WTC11 (cell line): Measurements from ENCODE around the gene DHX30. TPM values are rescaled to one million over a fixed set of nuclear protein-coding genes. Genes with fewer than 3 reads are reported as not detected.

ENCODE experiments used
- ATAC-seq: fragments of 200-7000 bp; cut with Tn5 transposase; 2 replicates; pipeline ENCODE4 v1.10.0; 2021; ENCODE audit warnings: mild to moderate bottlenecking, moderate library complexity
- CTCF ChIA-PET: fragments of 300-600 bp; sonication (Branson Sonifier 250); formaldehyde crosslinking; loops from one replicate; lab custom pipeline; 2021; ENCODE audit warnings: antibody characterized with exemption; lab: Charles Lee
- POLR2A ChIA-PET: fragments of 350-600 bp; sonication (Branson Sonifier 250); formaldehyde crosslinking; loops from one replicate; lab custom pipeline; 2021; ENCODE audit warnings: antibody characterized with exemption; lab: Charles Lee
- DNase-seq: peaks from one replicate; pipeline ENCODE4 v3.0.0; 2021; ENCODE audit warnings: low spot score
- H3K27ac Mint-ChIP-seq: 2 replicates; pipeline ENCODE4 v1.8.0; 2021; ENCODE audit warnings: mixed read lengths
- H3K27me3 Mint-ChIP-seq: 2 replicates; pipeline ENCODE4 v1.8.0; 2021; ENCODE audit warnings: low read depth, mild to moderate bottlenecking, moderate library complexity, mixed read lengths
- H3K36me3 Mint-ChIP-seq: 2 replicates; pipeline ENCODE4 v1.8.0; 2021; ENCODE audit warnings: mixed read lengths
- H3K4me1 Mint-ChIP-seq: 2 replicates; pipeline ENCODE4 v1.8.0; 2022; ENCODE audit warnings: mixed read lengths
- H3K4me3 Mint-ChIP-seq: 2 replicates; pipeline ENCODE4 v1.8.0; 2021; ENCODE audit warnings: mild to moderate bottlenecking, moderate library complexity, mixed read lengths
- H3K9me3 Mint-ChIP-seq: 2 replicates; pipeline ENCODE4 v1.8.0; 2021; ENCODE audit warnings: mixed read lengths
- E2F1 ChIP-seq: sonication (generic); formaldehyde crosslinking; IDR thresholded peaks from 2 replicates; pipeline ENCODE4 v1.8.0; 2022; ENCODE audit warnings: mild to moderate bottlenecking, missing genetic modification reagents
- E2F5 ChIP-seq: sonication (generic); formaldehyde crosslinking; IDR thresholded peaks from 2 replicates; pipeline ENCODE4 v1.8.1; 2022; ENCODE audit warnings: mild to moderate bottlenecking, moderate library complexity, missing genetic modification reagents
- EMX1 ChIP-seq: fragments of 250-450 bp; sonication (Bioruptor Pico); IDR thresholded peaks from 2 replicates; pipeline ENCODE4 v1.8.0; 2021; ENCODE audit warnings: mild to moderate bottlenecking
- ERG ChIP-seq: fragments of 250-450 bp; sonication (Bioruptor Pico); IDR thresholded peaks from 2 replicates; pipeline ENCODE4 v1.8.0; 2021; ENCODE audit warnings: mild to moderate bottlenecking
- GRHL2 ChIP-seq: fragments of 250-450 bp; sonication (Bioruptor Pico); IDR thresholded peaks from 2 replicates; pipeline ENCODE4 v1.8.0; 2022; ENCODE audit warnings: mild to moderate bottlenecking, moderate library complexity; ENCODE audit not compliant: insufficient replicate concordance, severe bottlenecking
- JAZF1 ChIP-seq: fragments of 250-450 bp; sonication (Bioruptor Pico); IDR thresholded peaks from 2 replicates; pipeline ENCODE4 v1.9.0; 2021; ENCODE audit warnings: moderate library complexity, mild to moderate bottlenecking, inconsistent platforms
- KAT7 ChIP-seq: sonication (generic); formaldehyde crosslinking; IDR thresholded peaks from 2 replicates; pipeline ENCODE4 v1.8.1; 2023; ENCODE audit warnings: missing genetic modification reagents, mild to moderate bottlenecking, borderline replicate concordance
- NR1H2 ChIP-seq: sonication (generic); formaldehyde crosslinking; IDR thresholded peaks from 2 replicates; pipeline ENCODE4 v1.9.0; 2021; ENCODE audit warnings: mild to moderate bottlenecking, moderate library complexity, missing genetic modification reagents
- RORB ChIP-seq: fragments of 250-450 bp; sonication (Bioruptor Pico); IDR thresholded peaks from 2 replicates; pipeline ENCODE4 v1.9.0; 2021; ENCODE audit warnings: mild to moderate bottlenecking
- STAT6 ChIP-seq: sonication (generic); formaldehyde crosslinking; conservative IDR thresholded peaks from 2 replicates; pipeline ENCODE4 v1.8.1; 2023; ENCODE audit warnings: mild to moderate bottlenecking, low read depth, missing genetic modification reagents, moderate library complexity
- ZNF219 ChIP-seq: sonication (generic); formaldehyde crosslinking; IDR thresholded peaks from 2 replicates; pipeline ENCODE4 v1.8.0; 2023; ENCODE audit warnings: missing genetic modification reagents, mild to moderate bottlenecking, borderline replicate concordance
- ZNF263 ChIP-seq: sonication (generic); formaldehyde crosslinking; IDR thresholded peaks from 2 replicates; pipeline ENCODE4 v1.8.1; 2022; ENCODE audit warnings: low read depth, mild to moderate bottlenecking, moderate library complexity, missing genetic modification reagents
- ZNF416 ChIP-seq: fragments of 250-450 bp; sonication (Bioruptor Pico); IDR thresholded peaks from 2 replicates; pipeline ENCODE4 v1.9.0; 2021; ENCODE audit warnings: mild to moderate bottlenecking, inconsistent platforms
- total RNA-seq: library from RNA; stranded (reverse); gene quantifications from 3 replicates; pipeline ENCODE4 v1.2.3, GENCODE V29; 2021
- TF ChIP-seq, protein P1 (sequence below): sonication (generic); formaldehyde crosslinking; IDR thresholded peaks from 2 replicates; pipeline ENCODE4 v1.8.0; 2023; ENCODE audit warnings: missing genetic modification reagents, mild to moderate bottlenecking, borderline replicate concordance
- TF ChIP-seq, protein P2 (sequence below): sonication (generic); formaldehyde crosslinking; IDR thresholded peaks from 2 replicates; pipeline ENCODE4 v1.8.1; 2023; ENCODE audit warnings: mild to moderate bottlenecking, missing genetic modification reagents, moderate library complexity

Gene DHX30
- total RNA-seq, 1 experiment from 2014 or later: 98.1 TPM

DNA sequence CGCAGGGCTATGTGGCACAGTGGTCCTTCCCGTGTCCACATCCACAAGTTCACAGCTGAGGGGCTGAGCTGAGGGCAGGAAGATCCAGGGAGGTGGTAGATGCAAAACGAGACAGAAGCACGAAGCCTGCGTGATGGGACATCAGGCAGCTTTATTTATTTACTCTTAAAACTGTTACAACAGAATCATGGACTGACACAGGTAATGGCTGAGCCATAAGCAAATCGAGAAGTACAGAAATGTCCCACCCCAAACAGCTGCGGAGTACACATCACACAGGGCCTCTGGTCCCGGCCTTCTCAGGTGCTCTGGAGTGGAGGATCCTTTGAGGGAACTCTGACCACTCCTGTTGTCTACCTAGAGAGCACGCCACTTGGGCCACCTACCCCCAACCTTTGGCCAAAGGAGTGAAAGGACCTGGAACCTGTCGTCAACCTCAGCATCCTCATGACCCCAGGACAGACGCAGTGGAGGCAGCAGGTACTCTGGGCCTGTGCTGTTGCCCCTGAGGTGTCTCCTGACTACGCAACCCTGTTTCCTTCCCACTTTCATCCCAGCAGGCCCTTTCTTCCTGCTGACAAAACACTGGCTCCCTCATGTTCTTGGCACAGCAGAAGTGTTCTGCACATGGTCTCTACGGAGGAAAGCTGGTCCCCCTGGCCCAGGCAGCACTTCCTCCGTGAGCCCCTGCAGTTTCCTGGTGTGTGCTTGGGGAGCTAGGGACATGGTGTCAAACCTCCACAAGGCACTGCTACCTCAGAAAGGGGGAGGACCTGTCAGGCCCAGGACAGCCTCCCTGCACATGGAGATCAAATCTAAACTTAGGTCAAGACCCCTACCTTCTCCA is 47.8 kb downstream of the DHX30 start:
- H3K4me3 Mint-ChIP-seq: no peak overlapping the region
- H3K9me3 Mint-ChIP-seq: no peaks in the 10 kb centered on the region
- ChIA-PET CTCF (interaction anchor here (1.1 to 5.5 kb wide), 8 partner anchors 10 to 307 kb away, joined by 3 to 45 read pairs (median 9); no protein-coding TSS in a partner anchor), POLR2A (no interaction called here)
- no peak for DNase-seq
- peaks cover 44% of the 10 kb centered on the region for H3K36me3 Mint-ChIP-seq
- TF ChIP-seq E2F5 (CRISPR knock-in tag) (0 out of 2 replicates have a peak, but pooled peaks have one; percentile 43), KAT7 (CRISPR knock-in tag) (no peak), GRHL2 (CRISPR knock-in tag) (no peak), RORB (CRISPR knock-in tag) (no peak), NR1H2 (no peak), EMX1 (no peak), ZNF416 (CRISPR knock-in tag) (0 out of 2 replicates have a peak, but pooled peaks have one; percentile 27), ZNF219 (CRISPR knock-in tag) (no peak), STAT6 (no peak), E2F1 (CRISPR knock-in tag) (no peak)
- TF ChIP-seq, protein P1, sequence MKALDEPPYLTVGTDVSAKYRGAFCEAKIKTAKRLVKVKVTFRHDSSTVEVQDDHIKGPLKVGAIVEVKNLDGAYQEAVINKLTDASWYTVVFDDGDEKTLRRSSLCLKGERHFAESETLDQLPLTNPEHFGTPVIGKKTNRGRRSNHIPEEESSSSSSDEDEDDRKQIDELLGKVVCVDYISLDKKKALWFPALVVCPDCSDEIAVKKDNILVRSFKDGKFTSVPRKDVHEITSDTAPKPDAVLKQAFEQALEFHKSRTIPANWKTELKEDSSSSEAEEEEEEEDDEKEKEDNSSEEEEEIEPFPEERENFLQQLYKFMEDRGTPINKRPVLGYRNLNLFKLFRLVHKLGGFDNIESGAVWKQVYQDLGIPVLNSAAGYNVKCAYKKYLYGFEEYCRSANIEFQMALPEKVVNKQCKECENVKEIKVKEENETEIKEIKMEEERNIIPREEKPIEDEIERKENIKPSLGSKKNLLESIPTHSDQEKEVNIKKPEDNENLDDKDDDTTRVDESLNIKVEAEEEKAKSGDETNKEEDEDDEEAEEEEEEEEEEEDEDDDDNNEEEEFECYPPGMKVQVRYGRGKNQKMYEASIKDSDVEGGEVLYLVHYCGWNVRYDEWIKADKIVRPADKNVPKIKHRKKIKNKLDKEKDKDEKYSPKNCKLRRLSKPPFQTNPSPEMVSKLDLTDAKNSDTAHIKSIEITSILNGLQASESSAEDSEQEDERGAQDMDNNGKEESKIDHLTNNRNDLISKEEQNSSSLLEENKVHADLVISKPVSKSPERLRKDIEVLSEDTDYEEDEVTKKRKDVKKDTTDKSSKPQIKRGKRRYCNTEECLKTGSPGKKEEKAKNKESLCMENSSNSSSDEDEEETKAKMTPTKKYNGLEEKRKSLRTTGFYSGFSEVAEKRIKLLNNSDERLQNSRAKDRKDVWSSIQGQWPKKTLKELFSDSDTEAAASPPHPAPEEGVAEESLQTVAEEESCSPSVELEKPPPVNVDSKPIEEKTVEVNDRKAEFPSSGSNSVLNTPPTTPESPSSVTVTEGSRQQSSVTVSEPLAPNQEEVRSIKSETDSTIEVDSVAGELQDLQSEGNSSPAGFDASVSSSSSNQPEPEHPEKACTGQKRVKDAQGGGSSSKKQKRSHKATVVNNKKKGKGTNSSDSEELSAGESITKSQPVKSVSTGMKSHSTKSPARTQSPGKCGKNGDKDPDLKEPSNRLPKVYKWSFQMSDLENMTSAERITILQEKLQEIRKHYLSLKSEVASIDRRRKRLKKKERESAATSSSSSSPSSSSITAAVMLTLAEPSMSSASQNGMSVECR: no peak
- TF ChIP-seq, protein P2, sequence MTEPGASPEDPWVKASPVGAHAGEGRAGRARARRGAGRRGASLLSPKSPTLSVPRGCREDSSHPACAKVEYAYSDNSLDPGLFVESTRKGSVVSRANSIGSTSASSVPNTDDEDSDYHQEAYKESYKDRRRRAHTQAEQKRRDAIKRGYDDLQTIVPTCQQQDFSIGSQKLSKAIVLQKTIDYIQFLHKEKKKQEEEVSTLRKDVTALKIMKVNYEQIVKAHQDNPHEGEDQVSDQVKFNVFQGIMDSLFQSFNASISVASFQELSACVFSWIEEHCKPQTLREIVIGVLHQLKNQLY: no peak
- H3K4me1 Mint-ChIP-seq: no peaks in the 10 kb centered on the region
- no peak for ATAC-seq
- peak overlapping the region; percentile 64 for H3K27ac Mint-ChIP-seq
- no peaks in the 10 kb centered on the region for H3K27me3 Mint-ChIP-seq

DNA sequence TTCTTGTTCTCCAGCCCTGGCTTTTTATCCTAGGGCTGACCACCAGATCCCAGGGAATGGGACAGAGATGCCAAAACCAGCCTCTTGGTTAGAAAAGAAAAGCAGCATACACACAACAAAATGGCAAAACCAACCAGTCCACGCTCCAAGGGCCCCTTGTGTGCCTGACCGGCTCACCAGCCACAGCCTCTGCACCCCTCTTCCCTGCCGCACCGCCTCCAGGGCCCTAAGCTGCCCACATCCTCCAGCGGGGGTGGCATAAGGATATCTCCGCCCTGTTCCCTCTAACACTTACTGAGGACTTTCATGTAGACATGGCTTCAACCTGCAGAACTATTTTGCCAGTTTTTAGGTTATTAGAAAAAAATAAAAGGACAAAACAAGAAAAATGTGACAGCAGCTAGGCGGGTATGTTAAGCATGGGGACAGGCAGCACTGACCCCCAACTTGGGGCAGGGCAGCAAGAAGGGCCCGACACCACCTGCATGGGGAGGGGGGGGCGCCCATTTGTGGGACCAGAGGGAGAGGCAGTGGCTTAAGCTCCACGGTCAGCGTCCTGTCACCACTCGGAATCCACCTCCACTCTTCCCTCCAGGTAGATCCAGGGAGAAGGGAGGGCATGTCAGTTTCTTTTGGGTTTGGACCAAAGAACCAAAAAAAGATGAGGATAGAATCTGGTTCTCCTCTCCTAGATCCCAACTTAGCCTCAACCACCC is 49.1 kb downstream of the DHX30 start:
- Mint-ChIP-seq H3K4me1 (no peaks in the 10 kb centered on the region), H3K36me3 (peaks cover 43% of the 10 kb centered on the region), H3K9me3 (no peaks in the 10 kb centered on the region), H3K4me3 (no peak overlapping the region), H3K27me3 (no peaks in the 10 kb centered on the region), H3K27ac (no peak overlapping the region; the same call in 1 of the 2 replicates)
- POLR2A ChIA-PET: no interaction called here
- CTCF ChIA-PET: interaction anchor here (0.5 to 5.5 kb wide), 2 partner anchors 273 to 300 kb away, joined by 3 to 45 read pairs; no protein-coding TSS in a partner anchor
- ATAC-seq (no peak), DNase-seq (no peak)
- no peak for TF ChIP-seq JAZF1 (CRISPR knock-in tag)
- TF ChIP-seq ZNF263 (CRISPR knock-in tag): no peak
- no peak for TF ChIP-seq ERG (CRISPR knock-in tag)
- TF ChIP-seq, protein P1: no peak
